A673 (cell line): ENCODE data around the gene NEB.
"Not testable (repeated sequence)": the region's sequence is repeated elsewhere in the genome, so short reads cannot be mapped to it uniquely, and the experiment has no call there.

ENCODE experiments used
- EZH2 ChIP-seq: fragments of 200-600 bp; sonication (generic); IDR thresholded peaks from 2 replicates; pipeline ENCODE4 v1.6.1; 2017; ENCODE audit warnings: borderline replicate concordance, low read depth, mild to moderate bottlenecking, mixed read lengths, antibody characterized with exemption, low read length; ENCODE audit not compliant: poor library complexity, severe bottlenecking
- TF ChIP-seq, protein P1 (sequence below): fragments of 300-800, 200-600 bp; sonication (generic); conservative IDR thresholded peaks from 2 replicates; pipeline ENCODE4 v1.5.1; 2017; ENCODE audit warnings: low read depth, mild to moderate bottlenecking, antibody characterized with exemption, low read length, moderate library complexity, mixed read lengths

DNA sequence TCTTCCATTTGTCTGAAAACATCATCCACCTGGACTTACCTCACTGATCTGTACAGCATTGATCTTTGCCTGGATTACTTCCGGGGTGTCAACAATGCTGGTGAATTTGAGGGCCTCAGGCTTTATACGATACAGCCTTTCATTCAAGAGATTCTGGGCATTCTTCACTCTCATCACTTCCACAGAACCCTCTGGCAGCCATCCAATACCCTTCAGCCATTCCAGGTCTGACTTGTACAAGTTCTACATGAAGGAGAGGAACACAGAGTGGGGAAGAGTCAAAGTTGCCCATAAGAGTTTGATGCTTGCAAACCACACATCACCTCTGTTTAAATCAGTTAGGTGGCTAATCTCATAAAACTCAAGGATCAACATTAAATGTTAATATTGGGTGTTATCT is 130.7 kb downstream of the NEB start:
- TF ChIP-seq, protein P1, sequence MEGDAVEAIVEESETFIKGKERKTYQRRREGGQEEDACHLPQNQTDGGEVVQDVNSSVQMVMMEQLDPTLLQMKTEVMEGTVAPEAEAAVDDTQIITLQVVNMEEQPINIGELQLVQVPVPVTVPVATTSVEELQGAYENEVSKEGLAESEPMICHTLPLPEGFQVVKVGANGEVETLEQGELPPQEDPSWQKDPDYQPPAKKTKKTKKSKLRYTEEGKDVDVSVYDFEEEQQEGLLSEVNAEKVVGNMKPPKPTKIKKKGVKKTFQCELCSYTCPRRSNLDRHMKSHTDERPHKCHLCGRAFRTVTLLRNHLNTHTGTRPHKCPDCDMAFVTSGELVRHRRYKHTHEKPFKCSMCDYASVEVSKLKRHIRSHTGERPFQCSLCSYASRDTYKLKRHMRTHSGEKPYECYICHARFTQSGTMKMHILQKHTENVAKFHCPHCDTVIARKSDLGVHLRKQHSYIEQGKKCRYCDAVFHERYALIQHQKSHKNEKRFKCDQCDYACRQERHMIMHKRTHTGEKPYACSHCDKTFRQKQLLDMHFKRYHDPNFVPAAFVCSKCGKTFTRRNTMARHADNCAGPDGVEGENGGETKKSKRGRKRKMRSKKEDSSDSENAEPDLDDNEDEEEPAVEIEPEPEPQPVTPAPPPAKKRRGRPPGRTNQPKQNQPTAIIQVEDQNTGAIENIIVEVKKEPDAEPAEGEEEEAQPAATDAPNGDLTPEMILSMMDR: not testable (repeated sequence)
- TF ChIP-seq EZH2: not testable (repeated sequence)
